Karpas-422 (cell line): Measurements from ENCODE around the gene SYP. TPM values are rescaled to one million over a fixed set of nuclear protein-coding genes. Genes with fewer than 3 reads are reported as not detected.

Experiments used
- DNase-seq: peaks from one replicate; pipeline ENCODE4 v3.0.0-alpha.2; 2015
- H2AFZ ChIP-seq: fragments of 200-600 bp; sonication (generic); 2 replicates; pipeline ENCODE4 v1.6.1; 2014; ENCODE audit warnings: antibody characterized with exemption, low read length, mixed read lengths
- H3K27ac ChIP-seq: fragments of 200-600 bp; sonication (generic); 2 replicates; pipeline ENCODE4 v1.5.1; 2014; ENCODE audit warnings: mild to moderate bottlenecking, low read length, moderate library complexity
- H3K27me3 ChIP-seq: fragments of 200-600 bp; sonication (generic); 2 replicates; pipeline ENCODE4 v1.6.1; 2014; ENCODE audit warnings: low read length, mixed read lengths
- H3K36me3 ChIP-seq: fragments of 200-600 bp; sonication (generic); 2 replicates; pipeline ENCODE4 v1.6.1; 2014; ENCODE audit warnings: low read length, mixed read lengths; ENCODE audit not compliant: insufficient read depth
- H3K4me1 ChIP-seq: fragments of 200-600 bp; sonication (generic); 2 replicates; pipeline ENCODE4 v1.6.1; 2014; ENCODE audit warnings: mild to moderate bottlenecking, low read length, mixed read lengths
- H3K4me2 ChIP-seq: fragments of 200-600 bp; sonication (generic); 2 replicates; pipeline ENCODE4 v1.6.1; 2014; ENCODE audit warnings: low read length, low read depth, mild to moderate bottlenecking; ENCODE audit not compliant: poor library complexity, severe bottlenecking
- H3K4me3 ChIP-seq: fragments of 200-600 bp; sonication (generic); 2 replicates; pipeline ENCODE4 v1.5.1; 2014; ENCODE audit warnings: mild to moderate bottlenecking, antibody characterized with exemption, low read length, mixed read lengths
- H3K79me2 ChIP-seq: fragments of 200-600 bp; sonication (generic); 2 replicates; pipeline ENCODE4 v1.6.1; 2014; ENCODE audit warnings: mild to moderate bottlenecking, low read length, mixed read lengths
- H3K9ac ChIP-seq: fragments of 200-600 bp; sonication (generic); 2 replicates; pipeline ENCODE4 v1.6.0; 2014; ENCODE audit warnings: low read length
- H3K9me2 ChIP-seq: fragments of 200-600 bp; sonication (generic), shearing (Covaris generic); replicated peaks from 2 replicates; pipeline ENCODE4 v1.6.0; 2014; ENCODE audit warnings: mild to moderate bottlenecking, low read length, moderate library complexity; ENCODE audit not compliant: insufficient read depth
- H3K9me3 ChIP-seq: fragments of 300-700, 200-600 bp; sonication (generic); 2 replicates; pipeline ENCODE4 v1.6.1; 2014; ENCODE audit warnings: low read length, mixed read lengths
- H4K20me1 ChIP-seq: fragments of 200-600 bp; sonication (generic); 2 replicates; pipeline ENCODE4 v1.6.1; 2014; ENCODE audit warnings: mild to moderate bottlenecking, antibody characterized with exemption, low read length, low read depth; ENCODE audit not compliant: insufficient read depth
- total RNA-seq: library from RNA; depleted of rRNA; stranded (reverse); fragments of >200 nt; shearing (Covaris generic); gene quantifications from 2 replicates; pipeline ENCODE4 v1.2.3, GENCODE V29; 2014; ENCODE audit warnings: low replicate concordance

The SYP gene
- total RNA-seq, 1 experiment from 2014 or later: 0.86 TPM

DNA sequence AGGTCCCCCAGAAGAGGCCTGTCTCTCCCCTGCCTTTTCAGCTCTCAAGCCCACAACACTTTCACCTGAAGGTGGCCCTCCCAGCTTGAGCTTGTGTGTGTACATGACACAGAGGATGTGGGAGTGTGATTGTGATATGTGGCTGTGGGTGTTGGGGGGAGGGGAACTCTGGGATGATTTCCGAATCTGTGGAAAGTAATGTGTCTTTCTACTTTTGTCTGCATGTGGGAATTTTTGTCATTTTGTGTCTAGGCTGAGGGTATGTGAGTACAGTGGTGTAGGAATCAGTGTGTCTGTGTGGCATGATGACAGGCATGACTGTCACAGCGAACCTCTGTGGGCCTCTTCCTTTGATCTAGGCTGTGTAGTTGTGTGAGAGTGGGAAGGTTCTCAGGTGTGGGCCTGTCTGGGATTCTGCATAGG, 6.4 kb downstream of the SYP start:
- no peak overlapping the region for H2AFZ ChIP-seq
- no peak overlapping the region for H3K9ac ChIP-seq
- H3K4me3 ChIP-seq: no peak overlapping the region
- no peaks in the 10 kb centered on the region for H3K36me3 ChIP-seq
- H3K79me2 ChIP-seq: no peaks in the 10 kb centered on the region
- no peaks in the 10 kb centered on the region for H4K20me1 ChIP-seq
- H3K9me2 ChIP-seq: no peaks in the 10 kb centered on the region
- DNase-seq: no peak
- peaks cover 12% of the 10 kb centered on the region for H3K4me1 ChIP-seq
- no peaks in the 10 kb centered on the region for H3K9me3 ChIP-seq
- H3K27ac ChIP-seq: no peak overlapping the region
- no peaks in the 10 kb centered on the region for H3K27me3 ChIP-seq
- H3K4me2 ChIP-seq: no peak overlapping the region

DNA sequence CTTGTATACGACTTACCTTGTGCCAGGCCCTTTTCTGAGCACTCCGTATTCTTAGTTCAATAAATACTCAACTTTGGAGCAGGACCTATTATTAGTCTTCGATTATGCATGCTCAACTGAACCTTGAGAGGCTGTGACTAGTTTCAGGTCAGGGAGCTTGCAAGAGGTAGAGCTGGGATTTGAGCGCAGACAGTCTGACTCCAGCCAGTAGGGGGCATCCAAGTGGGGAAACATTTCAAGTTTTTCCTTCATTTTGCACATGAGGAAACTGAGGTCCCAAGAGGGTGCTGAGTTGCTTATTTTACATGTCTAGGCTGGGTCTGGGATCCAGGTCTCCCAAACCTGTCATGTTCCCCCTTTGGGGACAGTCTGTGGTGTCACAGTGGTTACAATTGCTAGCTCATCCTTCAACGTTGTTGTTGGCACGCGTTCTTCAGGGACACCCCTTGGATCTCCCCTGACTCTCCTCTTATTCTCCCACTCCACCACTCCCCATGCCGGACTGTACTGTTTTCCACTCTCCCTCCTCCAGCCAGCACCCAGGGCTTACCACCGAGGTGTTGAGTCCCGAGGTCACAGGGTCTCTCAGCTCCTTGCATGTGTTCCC, 7.2 kb downstream of the SYP start:
- H3K27ac ChIP-seq: no peak overlapping the region
- no peaks in the 10 kb centered on the region for H4K20me1 ChIP-seq
- peak overlapping the region; percentile 75 for H3K4me2 ChIP-seq
- H3K4me1 ChIP-seq: peaks cover 12% of the 10 kb centered on the region
- no peaks in the 10 kb centered on the region for H3K36me3 ChIP-seq
- H3K27me3 ChIP-seq: no peaks in the 10 kb centered on the region
- peak; percentile 77 for DNase-seq
- 0 out of 2 replicates have a peak overlapping the region, but pooled peaks have one; percentile 81 for H3K4me3 ChIP-seq
- no peak overlapping the region for H2AFZ ChIP-seq
- no peaks in the 10 kb centered on the region for H3K79me2 ChIP-seq
- no peak overlapping the region for H3K9ac ChIP-seq
- no peaks in the 10 kb centered on the region for H3K9me2 ChIP-seq
- H3K9me3 ChIP-seq: no peaks in the 10 kb centered on the region

DNA sequence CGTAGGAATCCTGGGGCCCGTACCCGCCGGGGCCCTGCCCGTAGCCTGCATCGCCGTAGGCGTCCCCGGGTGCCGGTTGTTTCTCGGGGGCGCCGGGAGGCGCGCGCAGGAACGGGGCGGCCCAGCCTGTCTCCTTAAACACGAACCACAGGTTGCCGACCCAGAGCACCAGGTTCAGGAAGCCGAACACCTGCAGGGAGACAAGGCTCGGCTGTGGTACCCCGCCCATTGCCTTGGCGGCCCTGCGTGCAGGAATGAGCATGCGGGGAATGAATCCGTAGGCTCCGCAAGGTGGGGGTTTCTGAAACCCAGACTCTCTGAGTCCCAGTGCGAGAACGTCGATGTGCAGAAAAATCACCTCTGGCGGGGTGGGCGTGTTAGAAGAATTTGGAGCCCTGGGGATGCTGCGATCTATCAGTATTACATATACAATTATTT, 8.4 kb downstream of the SYP start:
- Histone ChIP-seq H2AFZ (no peak overlapping the region), H4K20me1 (no peaks in the 10 kb centered on the region), H3K9me3 (no peaks in the 10 kb centered on the region), H3K79me2 (no peaks in the 10 kb centered on the region), H3K9me2 (no peaks in the 10 kb centered on the region), H3K27me3 (no peaks in the 10 kb centered on the region), H3K9ac (peak overlapping the region; percentile 82), H3K4me2 (peak overlapping the region; percentile 75), H3K4me1 (peaks cover 15% of the 10 kb centered on the region), H3K27ac (peak overlapping the region; percentile 66), H3K4me3 (peak overlapping the region; percentile 81), H3K36me3 (no peaks in the 10 kb centered on the region)
- peak; percentile 70 for DNase-seq

DNA sequence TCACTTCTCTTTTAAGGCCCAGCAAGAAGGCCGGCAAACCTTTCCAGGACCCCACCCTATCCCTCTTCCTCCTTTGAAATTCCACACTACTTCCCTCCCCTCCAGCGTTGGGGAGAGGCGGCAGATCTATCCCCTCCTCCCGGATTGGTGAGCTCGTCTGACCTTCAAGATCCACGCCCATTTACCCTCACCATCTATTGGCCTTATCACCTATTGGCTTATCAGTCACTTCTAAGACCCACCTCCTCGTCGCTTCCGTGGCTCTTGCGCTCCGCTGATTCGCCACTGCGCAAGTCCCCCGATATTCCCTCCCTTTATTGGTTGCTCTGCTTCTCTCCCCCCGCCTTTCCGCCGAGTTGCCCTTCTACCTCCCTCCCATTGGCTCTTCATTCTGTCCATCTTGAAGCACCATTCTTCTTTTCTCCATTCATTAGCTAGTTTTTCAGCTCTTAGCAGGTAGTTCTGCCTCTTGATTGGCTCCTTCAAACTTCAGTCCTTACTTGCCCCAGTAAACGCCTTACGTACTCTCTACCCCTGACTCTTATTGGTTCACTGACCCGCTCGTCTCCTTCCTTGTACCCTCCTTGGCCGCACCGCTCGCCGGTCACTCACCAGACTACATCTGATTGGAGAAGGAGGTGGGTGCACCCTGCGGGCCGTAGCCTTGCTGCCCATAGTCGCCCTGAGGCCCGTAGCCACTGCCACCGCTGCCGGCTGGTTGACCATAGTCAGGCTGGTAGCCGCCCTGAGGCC, 9.0 kb downstream of the SYP start:
- Histone ChIP-seq H3K9me2 (no peaks in the 10 kb centered on the region), H2AFZ (no peak overlapping the region), H3K36me3 (no peaks in the 10 kb centered on the region), H3K27ac (peak overlapping the region; percentile 66), H3K4me3 (peak overlapping the region; percentile 81), H3K9me3 (no peaks in the 10 kb centered on the region), H3K4me2 (peak overlapping the region; percentile 75), H4K20me1 (no peaks in the 10 kb centered on the region), H3K79me2 (peaks cover 2% of the 10 kb centered on the region; the same call in 1 of the 2 replicates), H3K9ac (peak overlapping the region; percentile 82), H3K4me1 (peaks cover 18% of the 10 kb centered on the region), H3K27me3 (no peaks in the 10 kb centered on the region)
- peak; percentile 97 for DNase-seq

DNA sequence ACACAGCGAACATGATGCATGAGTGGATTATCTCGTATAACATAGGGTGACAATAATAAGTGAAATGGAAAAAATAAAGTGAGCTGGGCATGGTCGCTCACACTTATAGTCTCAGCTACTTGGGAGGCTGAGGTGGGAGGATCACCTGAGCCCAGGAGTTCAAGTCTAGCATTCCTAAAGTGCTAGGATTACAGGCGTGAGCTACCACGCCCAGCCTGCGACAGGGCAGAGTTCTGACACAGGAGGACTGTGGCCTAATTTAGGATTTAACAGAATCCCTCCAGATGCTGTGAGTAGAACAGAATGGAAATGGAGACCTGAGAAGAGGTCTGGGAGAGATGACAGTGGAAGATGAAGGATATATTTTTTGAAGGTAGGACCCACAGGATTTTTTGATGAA, 10.4 kb downstream of the SYP start:
- Histone ChIP-seq H3K79me2 (peaks cover 13% of the 10 kb centered on the region), H3K9me3 (no peaks in the 10 kb centered on the region), H2AFZ (no peak overlapping the region), H3K27ac (peak overlapping the region; percentile 57), H4K20me1 (no peaks in the 10 kb centered on the region; the same call in 1 of the 2 replicates), H3K27me3 (no peaks in the 10 kb centered on the region), H3K9me2 (no peaks in the 10 kb centered on the region), H3K4me3 (peak overlapping the region; percentile 70), H3K36me3 (no peaks in the 10 kb centered on the region), H3K9ac (peak overlapping the region; percentile 73), H3K4me1 (peaks cover 22% of the 10 kb centered on the region), H3K4me2 (peak overlapping the region; percentile 64)
- DNase-seq: no peak

DNA sequence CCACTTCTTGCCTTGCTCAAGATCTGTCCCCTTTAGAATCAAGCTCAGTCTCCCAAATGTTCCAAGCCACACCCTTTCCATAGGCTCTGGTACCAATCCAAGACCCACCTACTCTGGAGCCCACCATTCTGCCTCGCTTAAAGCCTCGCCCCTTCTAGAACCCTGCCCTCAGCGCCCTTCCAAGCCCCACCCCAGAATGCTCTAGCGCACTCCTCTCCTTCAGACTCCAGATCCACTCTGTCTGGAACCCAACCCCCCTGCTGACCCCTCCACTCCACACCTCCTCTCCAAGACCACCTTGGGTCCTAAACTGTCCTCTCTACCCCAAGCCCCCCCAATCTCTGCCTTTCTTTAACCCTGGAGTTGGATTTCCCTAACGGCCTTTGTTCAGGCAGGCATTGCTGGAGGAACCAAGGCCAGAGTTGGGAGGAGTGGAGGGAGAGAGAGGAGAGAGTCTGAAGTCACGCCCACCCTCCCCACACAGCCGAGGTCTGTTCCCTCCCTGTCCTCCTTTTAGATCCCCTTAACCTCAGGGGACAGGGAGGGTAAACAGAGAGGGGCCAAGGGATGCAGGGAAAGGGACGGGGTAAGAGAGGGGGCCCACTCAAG, 11.4 kb downstream of the SYP start:
- Histone ChIP-seq H3K4me1 (peaks cover 30% of the 10 kb centered on the region), H3K36me3 (no peaks in the 10 kb centered on the region), H3K27me3 (no peaks in the 10 kb centered on the region), H3K9me2 (no peaks in the 10 kb centered on the region), H3K9ac (no peak overlapping the region), H3K4me3 (no peak overlapping the region), H3K9me3 (no peaks in the 10 kb centered on the region), H2AFZ (no peak overlapping the region), H3K27ac (no peak overlapping the region), H4K20me1 (no peaks in the 10 kb centered on the region; the same call in 1 of the 2 replicates), H3K4me2 (no peak overlapping the region), H3K79me2 (peaks cover 17% of the 10 kb centered on the region)
- no peak for DNase-seq

DNA sequence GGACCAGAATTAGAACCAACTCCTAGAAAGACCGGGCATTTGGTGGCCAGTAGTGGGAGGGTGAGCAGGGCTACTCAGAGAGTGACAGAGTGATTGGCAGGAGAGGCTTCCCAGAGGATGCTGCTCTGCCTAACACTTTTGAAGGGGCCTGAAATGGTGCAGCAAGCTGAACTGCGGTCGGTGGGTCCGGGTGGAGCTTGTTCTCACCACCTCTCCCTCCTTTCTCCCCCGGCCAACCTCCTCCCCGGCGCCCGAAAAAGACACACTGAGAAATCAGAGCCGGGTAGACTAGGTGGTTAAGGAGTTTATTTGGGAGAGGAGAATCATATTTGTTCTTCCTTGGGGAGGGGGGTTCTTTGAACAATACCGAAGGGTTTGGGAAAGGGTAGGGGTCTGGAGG, 12.5 kb downstream of the SYP start:
- peaks cover 17% of the 10 kb centered on the region for H3K79me2 ChIP-seq
- no peak for DNase-seq
- H3K9me3 ChIP-seq: no peaks in the 10 kb centered on the region
- H3K9me2 ChIP-seq: no peaks in the 10 kb centered on the region
- peaks cover 28% of the 10 kb centered on the region for H3K4me1 ChIP-seq
- no peak overlapping the region for H2AFZ ChIP-seq
- H3K4me3 ChIP-seq: no peak overlapping the region
- no peak overlapping the region for H3K9ac ChIP-seq
- no peaks in the 10 kb centered on the region for H3K27me3 ChIP-seq
- no peak overlapping the region for H3K4me2 ChIP-seq
- H3K27ac ChIP-seq: no peak overlapping the region
- H3K36me3 ChIP-seq: peaks cover 3% of the 10 kb centered on the region; the same call in 1 of the 2 replicates
- H4K20me1 ChIP-seq: no peaks in the 10 kb centered on the region; the same call in 1 of the 2 replicates

DNA sequence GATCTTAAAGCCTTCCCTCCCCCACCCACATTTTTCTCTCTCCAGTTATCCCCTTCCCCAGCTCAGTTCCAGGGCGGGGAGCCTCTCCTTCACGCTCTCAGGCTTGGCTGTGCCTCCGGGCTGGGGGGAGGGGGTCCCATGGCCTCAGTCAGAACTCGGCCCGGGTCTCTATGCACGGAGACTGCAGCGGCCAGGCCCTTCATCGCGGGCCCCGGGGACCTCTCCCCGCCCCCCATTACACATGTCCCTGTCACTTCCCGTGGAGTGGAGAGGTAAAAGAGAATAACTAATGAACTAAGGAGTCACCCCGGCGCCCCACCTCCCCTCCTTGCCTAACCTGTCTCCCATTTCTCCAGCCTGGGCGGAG, 13.0 kb downstream of the SYP start:
- H3K4me2 ChIP-seq: peak overlapping the region; percentile 87
- H3K9ac ChIP-seq: peak overlapping the region; percentile 82
- peaks cover 26% of the 10 kb centered on the region for H3K4me1 ChIP-seq
- peaks cover 3% of the 10 kb centered on the region; the same call in 1 of the 2 replicates for H3K36me3 ChIP-seq
- H4K20me1 ChIP-seq: no peaks in the 10 kb centered on the region; the same call in 1 of the 2 replicates
- H2AFZ ChIP-seq: no peak overlapping the region
- no peaks in the 10 kb centered on the region for H3K9me3 ChIP-seq
- no peaks in the 10 kb centered on the region for H3K27me3 ChIP-seq
- peaks cover 17% of the 10 kb centered on the region for H3K79me2 ChIP-seq
- no peaks in the 10 kb centered on the region for H3K9me2 ChIP-seq
- no peak overlapping the region for H3K27ac ChIP-seq
- H3K4me3 ChIP-seq: no peak overlapping the region
- no peak for DNase-seq
